ENCODE measurements around the gene EXOC1. TPM values are rescaled to one million over a fixed set of nuclear protein-coding genes. Genes with fewer than 3 reads are reported as not detected.
"Not testable (repeated sequence)": the region's sequence is repeated elsewhere in the genome, so short reads cannot be mapped to it uniquely, and the experiment has no call there.

Gene EXOC1
- total and polyA plus RNA-seq, 9 donors, result 14.6 to 32.7 (median 24.1) TPM

DNA sequence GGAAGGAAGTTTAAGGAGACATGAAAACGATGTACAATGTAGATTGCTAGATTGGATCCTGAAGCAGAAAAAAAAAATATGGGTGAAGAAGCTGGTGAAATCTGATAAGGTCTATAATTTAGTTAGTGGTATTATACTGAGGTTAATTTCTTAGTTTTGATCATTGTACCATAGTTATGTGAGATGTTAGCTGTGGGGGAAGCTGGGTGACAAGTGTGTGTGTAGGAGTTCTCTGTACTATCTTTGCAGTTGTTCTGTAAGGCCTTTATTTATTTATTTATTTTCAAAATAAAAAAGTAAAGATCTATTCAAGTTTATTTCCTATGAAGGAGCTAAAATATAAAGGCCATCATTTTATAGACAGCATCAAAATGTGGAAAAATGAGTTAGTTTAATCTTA is 12.5 kb upstream of the EXOC1 start:
- WGBS, 3 donors, result 81 to 93% (median 90%) methylated on average over 1 of the region's 1 CpG
- Histone ChIP-seq H3K4me3 (no peak overlapping the region), H3K27me3 (no peaks in the 10 kb centered on the region), H3K27ac (no peak overlapping the region), H3K36me3 (no peaks in the 10 kb centered on the region), H3K9me3 (no peaks in the 10 kb centered on the region), H3K4me1 (ENCODE audit: insufficient read depth) (no peaks in the 10 kb centered on the region)
- intact Hi-C loops (cut with DNase I), result no loop called here
- TF ChIP-seq EP300 (IDR thresholded peaks at IDR 0.05) (no peak), POLR2A (IDR thresholded peaks at IDR 0.05) (no peak)
- TF ChIP-seq, protein P1, sequence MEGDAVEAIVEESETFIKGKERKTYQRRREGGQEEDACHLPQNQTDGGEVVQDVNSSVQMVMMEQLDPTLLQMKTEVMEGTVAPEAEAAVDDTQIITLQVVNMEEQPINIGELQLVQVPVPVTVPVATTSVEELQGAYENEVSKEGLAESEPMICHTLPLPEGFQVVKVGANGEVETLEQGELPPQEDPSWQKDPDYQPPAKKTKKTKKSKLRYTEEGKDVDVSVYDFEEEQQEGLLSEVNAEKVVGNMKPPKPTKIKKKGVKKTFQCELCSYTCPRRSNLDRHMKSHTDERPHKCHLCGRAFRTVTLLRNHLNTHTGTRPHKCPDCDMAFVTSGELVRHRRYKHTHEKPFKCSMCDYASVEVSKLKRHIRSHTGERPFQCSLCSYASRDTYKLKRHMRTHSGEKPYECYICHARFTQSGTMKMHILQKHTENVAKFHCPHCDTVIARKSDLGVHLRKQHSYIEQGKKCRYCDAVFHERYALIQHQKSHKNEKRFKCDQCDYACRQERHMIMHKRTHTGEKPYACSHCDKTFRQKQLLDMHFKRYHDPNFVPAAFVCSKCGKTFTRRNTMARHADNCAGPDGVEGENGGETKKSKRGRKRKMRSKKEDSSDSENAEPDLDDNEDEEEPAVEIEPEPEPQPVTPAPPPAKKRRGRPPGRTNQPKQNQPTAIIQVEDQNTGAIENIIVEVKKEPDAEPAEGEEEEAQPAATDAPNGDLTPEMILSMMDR (IDR thresholded peaks at IDR 0.05), result no peak
- no peak for DNase-seq

DNA sequence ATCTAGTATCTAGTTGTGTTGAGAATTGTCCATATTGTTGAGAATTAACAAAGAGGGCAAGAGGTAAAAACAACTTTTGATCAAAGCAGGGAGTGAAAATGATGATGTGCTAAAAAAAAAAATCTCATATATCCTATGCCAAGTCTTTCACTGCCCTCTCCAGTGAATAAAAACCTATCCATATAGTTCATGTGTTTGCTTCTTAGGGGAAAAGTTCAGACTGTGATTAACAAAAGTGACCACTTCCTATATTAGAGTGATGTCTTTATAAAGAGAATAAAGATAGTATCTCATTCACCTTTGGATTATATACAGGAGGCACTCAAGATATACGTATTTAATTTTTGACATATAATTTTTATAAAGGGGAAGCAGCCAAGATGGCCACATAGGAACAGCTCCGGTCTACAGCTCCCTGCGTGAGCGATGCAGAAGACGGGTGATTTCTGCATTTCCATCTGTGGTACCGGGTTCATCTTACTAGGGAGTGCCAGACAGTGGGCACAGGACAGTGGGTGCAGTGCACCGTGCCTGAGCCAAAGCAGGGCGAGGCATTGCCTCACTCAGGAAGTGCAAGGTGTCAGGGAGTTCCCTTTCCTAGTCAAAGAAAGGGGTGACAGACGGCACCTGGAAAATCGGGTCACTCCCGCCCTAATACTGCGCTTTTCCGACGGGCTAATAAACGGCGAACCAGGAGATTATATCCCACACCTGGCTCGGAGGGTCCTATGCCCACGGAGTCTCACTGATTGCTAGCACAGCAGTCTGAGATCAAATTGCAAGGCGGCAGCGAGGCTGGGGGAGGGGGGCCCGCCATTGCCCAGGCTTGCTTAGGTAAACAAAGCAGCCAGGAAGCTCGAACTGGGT is 11.8 kb upstream of the EXOC1 start:
- DNase-seq; intact Hi-C loops (cut with DNase I); H3K36me3 ChIP-seq; H3K4me3 ChIP-seq; H3K9me3 ChIP-seq; H3K27me3 ChIP-seq; H3K27ac ChIP-seq; H3K4me1 ChIP-seq (ENCODE audit: insufficient read depth): not testable (repeated sequence)
- 76 to 80% (median 80%) methylated on average over 20 to 21 of the region's 22 CpGs for WGBS, 3 donors

DNA sequence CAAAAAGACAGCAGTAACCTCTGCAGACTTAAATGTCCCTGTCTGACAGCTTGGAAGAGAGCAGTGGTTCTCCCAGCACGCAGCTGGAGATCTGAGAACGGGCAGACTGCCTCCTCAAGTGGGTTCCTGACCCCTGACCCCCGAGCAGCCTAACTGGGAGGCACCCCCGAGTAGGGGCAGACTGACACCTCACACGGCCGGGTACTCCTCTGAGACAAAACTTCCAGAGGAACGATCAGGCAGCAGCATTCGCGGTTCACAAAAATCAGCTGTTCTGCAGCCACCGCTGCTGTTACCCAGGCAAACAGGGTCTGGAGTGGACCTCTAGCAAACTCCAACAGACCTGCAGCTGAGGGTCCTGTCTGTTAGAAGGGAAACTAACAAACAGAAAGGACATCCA is 11.1 kb upstream of the EXOC1 start:
- H3K4me1 ChIP-seq (ENCODE audit: insufficient read depth); H3K27ac ChIP-seq; H3K36me3 ChIP-seq; intact Hi-C loops (cut with DNase I); H3K27me3 ChIP-seq; DNase-seq; H3K9me3 ChIP-seq; H3K4me3 ChIP-seq: not testable (repeated sequence)
- 69 to 77% (median 76%) methylated on average over 9 of the region's 10 CpGs for WGBS, 3 donors

DNA sequence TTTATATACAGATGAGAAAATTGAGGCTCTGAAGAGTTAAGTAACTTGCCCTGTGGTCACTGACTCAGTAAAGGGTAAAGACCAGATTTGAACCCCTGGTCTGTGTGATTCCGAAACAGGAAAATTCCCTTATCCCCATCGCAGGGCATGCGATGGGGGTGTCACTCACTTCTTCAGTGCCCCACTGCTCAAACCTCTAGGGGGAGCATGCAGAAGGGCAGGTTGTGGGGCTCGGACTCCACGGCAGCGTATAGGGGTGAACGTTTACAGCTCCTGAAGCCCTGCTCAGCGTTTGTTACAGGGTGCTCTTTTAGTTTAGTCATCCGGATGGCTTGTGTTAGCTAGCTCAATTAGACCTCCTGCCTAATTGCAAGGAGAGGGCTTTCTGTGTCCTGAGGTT is 3.7 kb upstream of the EXOC1 start:
- no peaks in the 10 kb centered on the region for H3K27me3 ChIP-seq
- TF ChIP-seq EP300 (IDR thresholded peaks at IDR 0.05), result no peak
- TF ChIP-seq, protein P1 (IDR thresholded peaks at IDR 0.05), result no peak
- TF ChIP-seq POLR2A (IDR thresholded peaks at IDR 0.05), result no peak
- peaks cover 4% of the 10 kb centered on the region for H3K4me1 ChIP-seq (ENCODE audit: insufficient read depth)
- H3K36me3 ChIP-seq, result no peaks in the 10 kb centered on the region
- WGBS, 3 donors, result 66 to 75% (median 71%) methylated on average over 9 of the region's 9 CpGs
- intact Hi-C loops (cut with DNase I), result no loop called here
- no peak for DNase-seq
- H3K4me3 ChIP-seq, result no peak overlapping the region
- no peaks in the 10 kb centered on the region for H3K9me3 ChIP-seq
- H3K27ac ChIP-seq, result no peak overlapping the region

DNA sequence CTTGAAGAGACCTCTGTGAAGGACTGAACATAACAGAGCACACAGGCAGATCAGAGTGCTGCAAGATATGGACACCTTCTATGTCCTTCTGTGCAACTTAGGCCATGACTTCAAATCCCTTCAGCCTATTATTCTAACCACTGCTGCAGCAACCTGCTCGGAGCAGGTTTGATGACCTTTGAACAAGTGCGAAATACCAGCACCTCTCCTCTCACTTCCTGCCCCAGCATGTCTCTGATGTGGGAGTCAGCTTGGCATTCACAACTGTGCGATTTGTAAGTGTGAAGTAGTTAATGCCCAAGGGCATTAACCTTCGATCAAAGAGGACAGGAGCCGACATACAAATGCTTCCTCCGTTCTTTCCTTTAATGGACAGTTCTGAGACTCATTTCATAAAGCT is 1.6 kb upstream of the EXOC1 start:
- 65 to 88% (median 84%) methylated on average over 6 of the region's 6 CpGs for WGBS, 3 donors
- H3K27me3 ChIP-seq, result no peaks in the 10 kb centered on the region
- intact Hi-C loops (cut with DNase I), result no loop called here

More for the DNA sequence above, 1.6 kb upstream of the EXOC1 start:
- DNase-seq, result no peak
- Histone ChIP-seq H3K36me3 (no peaks in the 10 kb centered on the region), H3K9me3 (no peaks in the 10 kb centered on the region), H3K4me1 (ENCODE audit: insufficient read depth) (peaks cover 5% of the 10 kb centered on the region), H3K4me3 (no peak overlapping the region), H3K27ac (no peak overlapping the region)
- TF ChIP-seq POLR2A (IDR thresholded peaks at IDR 0.05) (no peak), EP300 (IDR thresholded peaks at IDR 0.05) (no peak)
- TF ChIP-seq, protein P1 (IDR thresholded peaks at IDR 0.05), result no peak

Data from ovary (tissue), 9 donors.